Body of pancreas (tissue), 4 donors: ENCODE results near the gene ADGRD1.
"Not testable (repeated sequence)": the region's sequence is repeated elsewhere in the genome, so short reads cannot be mapped to it uniquely, and the experiment has no call there.

Experiments
- CTCF ChIP-seq, 7 experiments: fragments of 450-650 bp in 4 of 7; fragments of 200-600 bp in 3 of 7; sonication (generic) in 3 of 7; IDR thresholded peaks; one replicate each; pipeline ENCODE4 v1.5.1; 2016 to 2019; ENCODE audit warnings: antibody characterized with exemption in 7 of 7
- POLR2A ChIP-seq, 3 donors: fragments of 450-650 bp; IDR thresholded peaks; one replicate each; pipeline ENCODE4 v1.6.1; 2016; ENCODE audit warnings: antibody characterized with exemption in 3 of 3, mild to moderate bottlenecking in 2 of 3

DNA sequence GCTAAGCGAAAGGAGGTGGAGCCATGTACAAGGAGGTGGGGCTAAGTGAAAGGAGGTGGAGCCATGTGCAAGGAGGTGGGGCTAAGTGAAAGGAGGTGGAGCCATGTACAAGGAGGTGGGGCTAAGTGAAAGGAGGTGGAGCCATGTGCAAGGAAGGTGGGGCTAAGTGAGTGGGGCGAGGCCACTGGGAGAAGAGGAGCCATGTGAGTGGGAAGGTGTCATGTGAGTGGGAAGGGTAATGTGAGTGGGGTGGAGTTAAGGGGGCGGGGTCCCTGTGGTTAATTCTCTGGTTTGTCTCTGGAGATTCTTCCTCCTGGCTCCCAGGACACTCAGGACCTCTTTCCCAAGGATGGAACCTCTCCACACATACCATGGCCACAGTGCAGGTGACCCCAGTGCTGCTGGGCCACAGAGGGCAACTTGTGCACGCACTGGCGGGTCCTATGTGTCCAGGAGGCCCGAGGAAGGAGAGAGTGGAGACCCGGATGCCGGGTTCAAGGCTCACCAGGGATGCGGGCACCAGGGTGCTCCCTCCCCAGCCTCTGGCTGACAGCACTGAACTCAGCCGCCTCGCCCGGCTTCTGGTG is 117.6 kb downstream of the ADGRD1 start:
- not testable (repeated sequence) for TF ChIP-seq CTCF, POLR2A (IDR thresholded peaks at IDR 0.05)
